ENCODE results near the gene CHST6. TPM values are rescaled to one million over a fixed set of nuclear protein-coding genes. Genes with fewer than 3 reads are reported as not detected.
A peak's percentile ranks its signal among the peaks of the same experiment; 100 is the strongest.

CHST6 gene
- total RNA-seq, 1 experiment from 2014 or later = 17.9 TPM

- H3K36me3 ChIP-seq (ENCODE audit: control insufficient read depth in 1 of 2, insufficient read depth in 2 of 2, low read length in 2 of 2) = no peaks in the 10 kb centered on the region
- H2AFZ ChIP-seq (ENCODE audit: low read depth, low read length, poor library complexity, severe bottlenecking) = no peak overlapping the region
- peak overlapping the region; percentile 72 for H3K4me2 ChIP-seq (ENCODE audit: low read length)
- peak overlapping the region in 1 of 2 experiments; percentile 46; a peak in 1 of 4 replicates for H3K4me3 ChIP-seq (replicated peaks in 1 of 2; ENCODE audit: low read depth in 1 of 2, low read length in 2 of 2)
- no TSS peak for BruUV-seq (replicated peaks)
- ChIA-PET POLR2A (interaction anchor here (0.6 to 0.9 kb wide), 2 partner anchors 9 to 10 kb away, joined by 3 to 6 read pairs; partner anchors contain the start of gene CHST6), RAD21 (ENCODE audit: low non-redundant PET in 1 of 2, low total read pairs in 2 of 2, uncharacterized antibody in 2 of 2, unreplicated experiment in 2 of 2) (no interaction called here), CTCF (interaction anchor here (1.0 to 3.4 kb wide), 3 partner anchors 13 to 32 kb away, joined by 3 to 23 read pairs (median 4); no protein-coding TSS in a partner anchor)
- no peaks in the 10 kb centered on the region for H3K79me2 ChIP-seq (ENCODE audit: insufficient read depth, low read length)
- peaks cover 44 to 68% of the 10 kb centered on the region in 2 experiments for H3K4me1 ChIP-seq (ENCODE audit: control insufficient read depth in 1 of 2, insufficient read depth in 2 of 2, low read length in 2 of 2)
- TF ChIP-seq FOSL1 (IDR thresholded peaks at IDR 0.05; ENCODE audit: low read depth) (no peak), REST (IDR thresholded peaks at IDR 0.05; ENCODE audit: low read depth) (no peak), SP1 (IDR thresholded peaks at IDR 0.05; ENCODE audit: low read depth) (no peak), YY1 (IDR thresholded peaks at IDR 0.05; ENCODE audit: extremely low read depth, insufficient replicate concordance, low read depth, low read length) (no peak), SIN3A (IDR thresholded peaks at IDR 0.05; ENCODE audit: low read depth) (no peak), JUND (IDR thresholded peaks at IDR 0.05) (no peak), CTCF (IDR thresholded peaks at IDR 0.05 in 2 of 3, conservative IDR thresholded peaks at IDR 0.05 in 1 of 3; ENCODE audit: borderline replicate concordance in 1 of 3, insufficient read depth in 1 of 3, low read depth in 2 of 3, low read length in 2 of 3) (no peak), EZH2 (IDR thresholded peaks at IDR 0.05) (no peak), ATF3 (IDR thresholded peaks at IDR 0.05) (no peak), CEBPB (IDR thresholded peaks at IDR 0.05; ENCODE audit: low read depth) (no peak), POLR2A (IDR thresholded peaks at IDR 0.05; ENCODE audit: borderline replicate concordance, extremely low read depth, insufficient read depth, insufficient read length) (no peak), ELF1 (IDR thresholded peaks at IDR 0.05; ENCODE audit: borderline replicate concordance, low read depth) (no peak), MAX (IDR thresholded peaks at IDR 0.05) (no peak), EZH2phosphoT487 (IDR thresholded peaks at IDR 0.05; ENCODE audit: borderline replicate concordance) (no peak)
- no peak for DNase-seq (ENCODE audit: low read depth, low spot score)
- H3K27me3 ChIP-seq (ENCODE audit: insufficient read depth, low read length) = no peaks in the 10 kb centered on the region
- peak overlapping the region; percentile 99 for H3K27ac ChIP-seq (ENCODE audit: low read depth, low read length)
- H3K9ac ChIP-seq (ENCODE audit: low read length) = 0 out of 2 replicates have a peak overlapping the region, but pooled peaks have one; percentile 49
- no peaks in the 10 kb centered on the region for H3K9me3 ChIP-seq (ENCODE audit: control insufficient read depth in 1 of 2, insufficient read depth in 1 of 2, low read depth in 1 of 2, low read length in 2 of 2)
- H3K9me2 ChIP-seq (ENCODE audit: insufficient read depth) = no peaks in the 10 kb centered on the region
- H4K20me1 ChIP-seq (ENCODE audit: insufficient read depth) = no peaks in the 10 kb centered on the region
- intact Hi-C loops (cut with micrococcal nuclease) = no loop called here
- ATAC-seq = no peak
Observed at GRCh38 chr16:75485230-75486013, 9.8 kb downstream of the CHST6 start.
